22Rv1 (cell line): ENCODE results near the gene STAT4.

Experiments used
- CTCF ChIP-seq: fragments of 450-650 bp; IDR thresholded peaks from 2 replicates; pipeline ENCODE4 v1.5.1; 2017; ENCODE audit warnings: mild to moderate bottlenecking
- ZFX ChIP-seq: fragments of 450-650 bp; IDR thresholded peaks from 2 replicates; pipeline ENCODE4 v1.6.1; 2017; ENCODE audit warnings: antibody characterized with exemption, borderline replicate concordance

- TF ChIP-seq ZFX (no peak), CTCF (no peak)
Measured at GRCh38 chr2:191144217-191144616, 6.6 kb downstream of the STAT4 start.
